Adrenal gland (tissue), 12 donors: ENCODE results near the gene SPOCK3. TPM values are rescaled to one million over a fixed set of nuclear protein-coding genes. Genes with fewer than 3 reads are reported as not detected.

ENCODE experiments used
- DNase-seq, 7 donors: peaks; one replicate each; pipeline ENCODE4 v3.0.0-alpha.2; 2019 to 2020
- H3K27ac ChIP-seq, 5 donors: fragments of 200-600 bp; sonication (generic) in 4 of 5; 1 replicate in 3 of 5; 2 replicates in 2 of 5; pipeline versions ENCODE4 v1.5.1 to v1.8.0; 2016 to 2020; ENCODE audit warnings: mild to moderate bottlenecking in 1 of 5
- H3K27me3 ChIP-seq: fragments of 200-600 bp; 2 replicates; pipeline ENCODE4 v1.8.0; 2021
- H3K36me3 ChIP-seq, 2 donors: fragments of 200-600 bp; replicated peaks in 1 of 2; 1 replicate in 1 of 2; 2 replicates in 1 of 2; pipeline versions ENCODE4 v1.5.1 to v1.8.0; 2018 to 2022
- H3K4me1 ChIP-seq, 2 donors: fragments of 200-600 bp; replicated peaks in 1 of 2; 1 replicate in 1 of 2; 2 replicates in 1 of 2; pipeline versions ENCODE4 v1.5.1 to v1.8.0; 2018 to 2021
- H3K4me3 ChIP-seq, 4 donors: fragments of 200-600 bp; sonication (generic) in 3 of 4; one replicate each; pipeline ENCODE4 v1.5.1; 2016 to 2018
- H3K9me3 ChIP-seq, 3 donors: fragments of 200-600 bp; sonication (generic) in 1 of 3; replicated peaks in 1 of 3; 1 replicate in 2 of 3; 2 replicates in 1 of 3; pipeline versions ENCODE4 v1.5.1 to v1.8.0; 2016 to 2021
- POLR2A ChIP-seq, 2 donors: fragments of 450-650 bp; IDR thresholded peaks; one replicate each; pipeline ENCODE4 v1.6.1; 2017; ENCODE audit warnings: antibody characterized with exemption in 2 of 2, mild to moderate bottlenecking in 2 of 2, moderate library complexity in 1 of 2
- WGBS, 4 donors: extraction: QIAGEN DNeasy Blood & Tissue Kit in 2 of 4; methylation state at CpG; one replicate each; pipeline versions ENCODE4 v1.1.5 to v1.1.7; 2013 to 2017; 5-methylcytosine and 5-hydroxymethylcytosine counted together
- intact Hi-C, 2 donors: fragments of 100-400 bp; cut with DNase I; formaldehyde crosslinking; loops; one replicate each; pipeline versions ENCODE4 v1.14.1 to v1.15.0; 2022 to 2023
- polyA plus RNA-seq, 3 donors: library from polyadenylated mRNA; stranded (reverse); fragments of 200-250 nt in 2 of 3; fragments of 350-450 nt in 1 of 3; fragmentation: Illumina TruSeq in 1 of 3; extraction: RNeasy Lipid Tissue Mini Kit (QIAGEN cat#74804) in 1 of 3; gene quantifications; one replicate each; pipeline ENCODE4 v1.2.3, GENCODE V29; 2013 to 2014
- total RNA-seq, 9 donors: library from RNA; depleted of rRNA in 4 of 9; stranded (reverse); fragments of >200 nt in 4 of 9; fragments of 120-200 nt in 1 of 9; fragmentation: NEBNext Ultra II Directional in 1 of 9; extraction: Animal tissue kit (Norgen Biotek cat#: 25700) in 1 of 9; gene quantifications; one replicate each; pipeline versions ENCODE4 v1.1.0 to v1.2.4, GENCODE V29; 2013 to 2023
- TF ChIP-seq, protein P1 (sequence below), 6 experiments: fragments of 450-650 bp in 4 of 6; fragments of 200-600 bp in 2 of 6; sonication (generic) in 1 of 6; IDR thresholded peaks; 1 replicate in 5 of 6; 2 replicates in 1 of 6; pipeline versions ENCODE4 v1.5.1 to v1.8.0; 2016 to 2021; ENCODE audit warnings: antibody characterized with exemption in 6 of 6, mild to moderate bottlenecking in 2 of 6, moderate library complexity in 1 of 6
- donor health status: healthy with polysubstance abuse.
- donor health status: Bipolar disorder and iron deficiency.
- donor health status: DM: yes; HTN: yes; CAD: no.
- donor health status: DM: no; HTN: no; CAD: no.
- donor health status: DM: no; HTN: no; CAD: no.
- donor health status: DM: yes; HTN: yes; CAD: no.

Gene SPOCK3
- total and polyA plus RNA-seq, 12 donors, result 0.18 to 30.3 (median 3.0) TPM; not detected in 1

DNA sequence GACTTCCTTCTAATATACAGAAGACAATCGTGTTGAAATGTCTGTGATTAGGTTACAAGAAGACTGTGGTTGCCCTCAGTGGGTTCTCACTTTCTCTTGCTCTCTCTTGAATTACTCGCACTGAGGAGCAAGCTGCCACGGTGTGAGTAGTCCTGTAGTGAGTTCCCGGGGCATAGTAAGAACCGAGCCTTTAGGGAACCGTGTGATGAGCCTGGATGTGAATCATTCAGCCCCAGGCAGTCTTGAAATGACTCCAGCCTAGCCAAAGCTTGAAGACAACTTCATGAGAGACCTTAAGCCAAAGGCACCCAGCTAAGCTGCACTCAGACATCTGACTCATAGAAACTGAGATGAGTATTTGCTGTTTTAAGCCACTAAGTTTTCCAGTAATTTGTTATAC, 292.7 kb downstream of the SPOCK3 start:
- intact Hi-C loops, result no loop called here
- H3K4me3 ChIP-seq, result no peak overlapping the region
- 61 to 72% (median 69%) methylated on average over 5 to 6 of the region's 6 CpGs for WGBS, 4 donors
- TF ChIP-seq, protein P1, sequence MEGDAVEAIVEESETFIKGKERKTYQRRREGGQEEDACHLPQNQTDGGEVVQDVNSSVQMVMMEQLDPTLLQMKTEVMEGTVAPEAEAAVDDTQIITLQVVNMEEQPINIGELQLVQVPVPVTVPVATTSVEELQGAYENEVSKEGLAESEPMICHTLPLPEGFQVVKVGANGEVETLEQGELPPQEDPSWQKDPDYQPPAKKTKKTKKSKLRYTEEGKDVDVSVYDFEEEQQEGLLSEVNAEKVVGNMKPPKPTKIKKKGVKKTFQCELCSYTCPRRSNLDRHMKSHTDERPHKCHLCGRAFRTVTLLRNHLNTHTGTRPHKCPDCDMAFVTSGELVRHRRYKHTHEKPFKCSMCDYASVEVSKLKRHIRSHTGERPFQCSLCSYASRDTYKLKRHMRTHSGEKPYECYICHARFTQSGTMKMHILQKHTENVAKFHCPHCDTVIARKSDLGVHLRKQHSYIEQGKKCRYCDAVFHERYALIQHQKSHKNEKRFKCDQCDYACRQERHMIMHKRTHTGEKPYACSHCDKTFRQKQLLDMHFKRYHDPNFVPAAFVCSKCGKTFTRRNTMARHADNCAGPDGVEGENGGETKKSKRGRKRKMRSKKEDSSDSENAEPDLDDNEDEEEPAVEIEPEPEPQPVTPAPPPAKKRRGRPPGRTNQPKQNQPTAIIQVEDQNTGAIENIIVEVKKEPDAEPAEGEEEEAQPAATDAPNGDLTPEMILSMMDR (IDR thresholded peaks at IDR 0.05), result no peak
- TF ChIP-seq POLR2A (IDR thresholded peaks at IDR 0.05), result no peak
- DNase-seq, result no peak
- H3K9me3 ChIP-seq, result peaks cover 0 to 5% (median 0%) of the 10 kb centered on the region in 3 donors
- H3K27ac ChIP-seq, result no peak overlapping the region
- H3K4me1 ChIP-seq, result no peaks in the 10 kb centered on the region
- no peaks in the 10 kb centered on the region for H3K27me3 ChIP-seq
- no peaks in the 10 kb centered on the region for H3K36me3 ChIP-seq

DNA sequence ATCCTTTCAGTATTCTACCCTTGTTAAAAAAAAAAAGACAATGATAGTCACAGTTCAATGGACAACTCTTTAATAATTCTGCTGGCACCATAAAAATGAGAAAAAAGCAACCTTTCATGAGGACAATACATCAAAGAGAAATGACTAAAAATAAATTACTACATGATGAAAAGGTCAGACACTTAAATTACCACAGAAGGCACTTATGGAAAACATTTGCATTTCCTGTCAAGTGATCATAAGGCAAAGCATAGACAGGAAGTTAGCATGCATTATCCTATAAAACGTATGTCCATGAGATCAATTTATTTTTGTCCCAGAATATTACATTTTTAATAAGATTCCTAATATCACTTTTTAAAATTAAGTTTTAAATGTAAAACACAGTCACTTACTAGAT, 303.8 kb downstream of the SPOCK3 start:
- DNase-seq, result no peak
- TF ChIP-seq, protein P1 (IDR thresholded peaks at IDR 0.05), result no peak
- no peak for TF ChIP-seq POLR2A (IDR thresholded peaks at IDR 0.05)
- Histone ChIP-seq H3K27ac (no peak overlapping the region), H3K36me3 (no peaks in the 10 kb centered on the region), H3K4me3 (no peak overlapping the region), H3K9me3 (no peaks in the 10 kb centered on the region), H3K27me3 (no peaks in the 10 kb centered on the region), H3K4me1 (no peaks in the 10 kb centered on the region)
- intact Hi-C loops, result no loop called here
- WGBS, 4 donors, result 17 to 50% (median 41%) methylated on average over 1 of the region's 1 CpG

DNA sequence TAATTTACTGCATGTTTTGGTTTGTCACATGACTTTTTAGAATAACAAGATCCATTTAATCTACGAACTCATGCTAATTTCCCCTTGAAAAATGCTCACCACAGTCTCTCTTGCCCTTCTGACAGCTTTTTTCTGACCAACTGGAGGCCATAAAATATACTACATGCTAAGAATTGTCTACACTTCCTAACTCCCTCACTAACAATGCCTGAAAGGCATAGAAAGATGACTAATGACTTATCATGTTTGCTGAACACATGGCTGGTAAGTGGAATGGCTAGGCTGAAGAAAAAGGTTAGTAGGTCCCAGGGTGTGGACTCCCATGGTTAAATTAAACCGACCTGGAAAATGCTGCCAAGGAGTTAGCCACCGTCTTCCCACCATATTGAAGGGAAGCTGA, 309.9 kb downstream of the SPOCK3 start:
- Histone ChIP-seq H3K4me1 (no peaks in the 10 kb centered on the region), H3K27ac (no peak overlapping the region), H3K36me3 (no peaks in the 10 kb centered on the region), H3K9me3 (no peaks in the 10 kb centered on the region), H3K27me3 (no peaks in the 10 kb centered on the region), H3K4me3 (no peak overlapping the region)
- 38 to 56% (median 48%) methylated on average over 3 of the region's 3 CpGs for WGBS, 4 donors
- no peak for DNase-seq
- TF ChIP-seq, protein P1 (IDR thresholded peaks at IDR 0.05), result no peak
- no peak for TF ChIP-seq POLR2A (IDR thresholded peaks at IDR 0.05)
- intact Hi-C loops, result no loop called here

DNA sequence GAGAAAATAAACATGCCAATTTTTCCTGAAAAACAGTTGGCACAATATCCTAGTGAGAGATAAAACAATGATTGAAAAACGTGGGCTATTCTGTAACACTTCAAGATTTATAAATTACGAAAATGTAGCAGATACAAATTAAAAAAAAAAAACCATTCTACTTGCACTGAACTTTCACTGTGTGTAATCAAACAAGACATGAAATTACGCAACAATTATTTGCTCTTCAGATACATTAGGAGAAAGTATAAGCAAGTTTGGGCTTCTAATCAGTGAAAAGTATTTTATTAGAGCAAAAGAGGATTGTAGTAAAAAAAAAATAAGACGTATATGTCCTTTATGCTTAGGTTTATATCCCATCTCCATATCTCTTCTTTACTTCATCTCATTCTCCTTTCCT, 320.4 kb downstream of the SPOCK3 start:
- DNase-seq, result no peak
- no peaks in the 10 kb centered on the region for H3K27me3 ChIP-seq
- no peak for TF ChIP-seq POLR2A (IDR thresholded peaks at IDR 0.05)
- TF ChIP-seq, protein P1 (IDR thresholded peaks at IDR 0.05), result no peak
- H3K36me3 ChIP-seq, result no peaks in the 10 kb centered on the region
- WGBS, 4 donors, result 48 to 64% (median 59%) methylated on average over 4 of the region's 4 CpGs
- H3K27ac ChIP-seq, result no peak overlapping the region
- intact Hi-C loops, result no loop called here
- H3K4me1 ChIP-seq, result no peaks in the 10 kb centered on the region
- no peaks in the 10 kb centered on the region for H3K9me3 ChIP-seq
- no peak overlapping the region for H3K4me3 ChIP-seq
